Uterus (tissue), 4 donors: ENCODE results near the gene FBXO7. TPM values are rescaled to one million over a fixed set of nuclear protein-coding genes. Genes with fewer than 3 reads are reported as not detected.

ENCODE experiments used
- DNase-seq, 2 donors: peaks; one replicate each; pipeline ENCODE4 v3.0.0-alpha.2; 2019 to 2020
- H3K27ac ChIP-seq, 2 donors: fragments of 200-600 bp; sonication (generic); 1 replicate in 1 of 2; 2 replicates in 1 of 2; pipeline ENCODE4 v1.5.1; 2016 to 2018
- H3K27me3 ChIP-seq, 2 donors: fragments of 200-600 bp; sonication (generic); one replicate each; pipeline ENCODE4 v1.5.1; 2018 to 2019; ENCODE audit warnings: control low read depth in 1 of 2
- H3K36me3 ChIP-seq, 2 donors: fragments of 200-600 bp; sonication (generic); one replicate each; pipeline ENCODE4 v1.5.1; 2019; ENCODE audit warnings: control low read depth in 1 of 2
- H3K4me1 ChIP-seq, 2 donors: fragments of 200-600 bp; sonication (generic); one replicate each; pipeline ENCODE4 v1.5.1; 2018 to 2019; ENCODE audit warnings: control low read depth in 1 of 2
- H3K4me3 ChIP-seq, 2 donors: fragments of 200-600 bp; sonication (generic); 1 replicate in 1 of 2; 2 replicates in 1 of 2; pipeline ENCODE4 v1.5.1; 2018 to 2019; ENCODE audit warnings: mild to moderate bottlenecking in 1 of 2
- H3K9me3 ChIP-seq, 2 donors: fragments of 200-600 bp; sonication (generic); one replicate each; pipeline ENCODE4 v1.5.1; 2019; ENCODE audit warnings: control low read depth in 1 of 2
- POLR2A ChIP-seq, 2 donors: fragments of 450-650 bp; IDR thresholded peaks; one replicate each; pipeline ENCODE4 v1.6.1; 2016; ENCODE audit warnings: antibody characterized with exemption in 2 of 2, mild to moderate bottlenecking in 1 of 2, moderate library complexity in 1 of 2
- intact Hi-C: fragments of 100-400 bp; cut with DNase I; formaldehyde crosslinking; loops from one replicate; pipeline ENCODE4 v1.15.1; 2023; ENCODE audit warnings: low total_unique reads
- total RNA-seq, 4 donors: library from RNA; depleted of rRNA in 3 of 4; stranded (reverse); fragments of >200 nt in 3 of 4; gene quantifications; one replicate each; pipeline versions ENCODE4 v1.1.0 to v1.2.4, GENCODE V29; 2014 to 2023
- TF ChIP-seq, protein P1 (sequence below), 4 experiments: fragments of 200-600 bp in 2 of 4; fragments of 450-650 bp in 2 of 4; sonication (generic) in 2 of 4; IDR thresholded peaks; one replicate each; pipeline ENCODE4 v1.5.1; 2016 to 2019; ENCODE audit warnings: antibody characterized with exemption in 4 of 4, mild to moderate bottlenecking in 2 of 4, moderate library complexity in 1 of 4
- donor health status: DM: yes; HTN: yes; CAD: no.

Gene FBXO7
- total RNA-seq, 4 donors from 2014 or later = 78.2 to 90.2 (median 80.0) TPM

DNA sequence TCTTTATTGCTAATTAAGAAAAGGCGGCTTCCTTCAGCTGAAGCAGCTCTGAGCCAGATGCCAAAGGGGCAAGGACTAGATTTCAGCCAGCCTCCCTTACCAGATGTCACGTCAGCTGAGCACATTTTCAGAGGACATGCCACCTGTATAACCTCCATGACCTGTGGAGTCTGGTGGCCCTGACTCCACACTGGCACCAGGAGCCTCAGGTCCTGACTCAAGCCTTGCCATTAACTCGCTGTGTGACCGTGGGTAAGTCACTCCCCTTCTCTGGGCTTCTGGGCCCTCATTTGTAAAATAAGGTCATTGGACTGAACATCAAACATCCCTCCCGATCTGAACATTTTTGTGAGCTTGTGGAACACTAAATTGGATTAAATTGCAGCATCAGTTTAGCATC is 46.0 kb downstream of the FBXO7 start:
- no peaks in the 10 kb centered on the region for H3K36me3 ChIP-seq
- no peak for DNase-seq
- no peak for TF ChIP-seq POLR2A (IDR thresholded peaks at IDR 0.05)
- TF ChIP-seq, protein P1, sequence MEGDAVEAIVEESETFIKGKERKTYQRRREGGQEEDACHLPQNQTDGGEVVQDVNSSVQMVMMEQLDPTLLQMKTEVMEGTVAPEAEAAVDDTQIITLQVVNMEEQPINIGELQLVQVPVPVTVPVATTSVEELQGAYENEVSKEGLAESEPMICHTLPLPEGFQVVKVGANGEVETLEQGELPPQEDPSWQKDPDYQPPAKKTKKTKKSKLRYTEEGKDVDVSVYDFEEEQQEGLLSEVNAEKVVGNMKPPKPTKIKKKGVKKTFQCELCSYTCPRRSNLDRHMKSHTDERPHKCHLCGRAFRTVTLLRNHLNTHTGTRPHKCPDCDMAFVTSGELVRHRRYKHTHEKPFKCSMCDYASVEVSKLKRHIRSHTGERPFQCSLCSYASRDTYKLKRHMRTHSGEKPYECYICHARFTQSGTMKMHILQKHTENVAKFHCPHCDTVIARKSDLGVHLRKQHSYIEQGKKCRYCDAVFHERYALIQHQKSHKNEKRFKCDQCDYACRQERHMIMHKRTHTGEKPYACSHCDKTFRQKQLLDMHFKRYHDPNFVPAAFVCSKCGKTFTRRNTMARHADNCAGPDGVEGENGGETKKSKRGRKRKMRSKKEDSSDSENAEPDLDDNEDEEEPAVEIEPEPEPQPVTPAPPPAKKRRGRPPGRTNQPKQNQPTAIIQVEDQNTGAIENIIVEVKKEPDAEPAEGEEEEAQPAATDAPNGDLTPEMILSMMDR (IDR thresholded peaks at IDR 0.05) = no peak
- H3K4me3 ChIP-seq = no peak overlapping the region
- no peaks in the 10 kb centered on the region for H3K4me1 ChIP-seq
- H3K27me3 ChIP-seq = no peaks in the 10 kb centered on the region
- no peak overlapping the region for H3K27ac ChIP-seq
- no peaks in the 10 kb centered on the region for H3K9me3 ChIP-seq
- intact Hi-C loops = no loop called here

DNA sequence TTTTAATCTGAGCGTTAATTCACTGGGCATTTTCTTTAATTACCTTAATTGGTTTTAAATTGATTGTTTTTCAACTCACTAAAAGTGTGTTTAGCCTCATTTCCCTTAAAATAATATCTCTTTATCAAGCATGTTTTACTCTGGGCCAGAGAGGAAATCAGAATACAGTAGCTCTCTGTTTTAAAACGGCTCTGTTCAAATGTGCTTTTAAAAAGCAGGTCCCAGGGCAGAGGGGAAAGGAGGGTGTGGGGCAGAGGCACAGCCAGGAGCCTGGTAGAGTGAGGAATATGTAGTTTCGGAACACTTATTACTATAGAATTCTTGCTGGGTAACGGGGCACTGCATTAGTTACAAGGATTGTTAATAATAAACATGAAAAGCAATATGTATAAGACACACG is 47.6 kb downstream of the FBXO7 start:
- Histone ChIP-seq H3K27ac (no peak overlapping the region), H3K4me3 (no peak overlapping the region), H3K9me3 (no peaks in the 10 kb centered on the region), H3K4me1 (no peaks in the 10 kb centered on the region), H3K36me3 (no peaks in the 10 kb centered on the region), H3K27me3 (no peaks in the 10 kb centered on the region)
- TF ChIP-seq, protein P1 (IDR thresholded peaks at IDR 0.05) = no peak
- TF ChIP-seq POLR2A (IDR thresholded peaks at IDR 0.05) = no peak
- intact Hi-C loops = no loop called here
- DNase-seq = no peak

DNA sequence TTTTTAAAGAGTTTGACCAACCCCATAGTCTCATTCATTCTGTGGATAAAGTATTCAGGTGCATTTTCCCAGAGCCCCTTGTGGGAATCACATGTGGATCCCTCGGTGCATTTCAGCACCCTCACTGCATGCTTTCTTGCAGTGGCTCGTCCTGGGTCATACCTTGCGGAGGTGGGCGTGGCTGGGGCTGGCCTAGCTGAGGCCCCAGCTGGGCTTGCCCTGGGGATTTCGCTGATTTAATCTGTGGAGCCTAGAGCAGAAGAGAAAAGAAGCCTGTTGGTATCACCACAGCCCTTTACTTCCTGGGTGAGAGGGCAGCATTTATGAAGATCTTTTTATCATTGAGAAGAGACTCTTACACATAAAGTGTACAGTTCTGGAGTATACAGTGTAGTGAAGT is 53.1 kb downstream of the FBXO7 start:
- Histone ChIP-seq H3K4me1 (peaks cover 4 to 14% of the 10 kb centered on the region in 2 donors), H3K9me3 (no peaks in the 10 kb centered on the region), H3K27me3 (no peaks in the 10 kb centered on the region), H3K4me3 (no peak overlapping the region), H3K27ac (no peak overlapping the region), H3K36me3 (no peaks in the 10 kb centered on the region)
- no peak for TF ChIP-seq POLR2A (IDR thresholded peaks at IDR 0.05)
- TF ChIP-seq, protein P1 (IDR thresholded peaks at IDR 0.05) = no peak
- DNase-seq = no peak
- intact Hi-C loops = loop anchor here (2.0 to 5.0 kb wide), 2 partner anchors 269 to 475 kb away; no protein-coding TSS in a partner anchor

DNA sequence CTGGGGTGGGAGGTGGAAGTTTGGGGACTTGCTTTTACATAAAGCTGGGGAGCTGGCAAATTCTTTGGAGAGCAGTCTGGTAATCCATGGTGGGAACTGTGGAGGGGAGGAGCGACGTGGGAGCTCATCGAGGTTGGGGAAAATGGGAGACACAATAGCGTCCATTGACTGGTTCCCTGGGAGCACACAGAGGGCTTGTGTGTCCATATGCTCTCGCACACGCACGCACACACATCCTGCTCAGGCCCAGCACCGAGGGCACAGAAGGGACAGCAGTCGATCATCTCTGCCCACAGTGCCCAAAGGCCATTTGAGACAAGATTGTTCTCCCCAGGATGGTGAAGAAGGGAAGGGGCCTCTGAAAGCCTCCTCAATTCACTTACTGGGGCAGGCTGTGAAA is 53.7 kb downstream of the FBXO7 start:
- no peak for DNase-seq
- intact Hi-C loops = loop anchor here (2.0 to 5.0 kb wide), 2 partner anchors 268 to 474 kb away; no protein-coding TSS in a partner anchor
- Histone ChIP-seq H3K27ac (peak overlapping the region; percentile 77 to 80), H3K36me3 (no peaks in the 10 kb centered on the region), H3K9me3 (no peaks in the 10 kb centered on the region), H3K4me1 (peaks cover 4 to 14% of the 10 kb centered on the region in 2 donors), H3K27me3 (no peaks in the 10 kb centered on the region), H3K4me3 (no peak overlapping the region)
- no peak for TF ChIP-seq POLR2A (IDR thresholded peaks at IDR 0.05)
- TF ChIP-seq, protein P1 (IDR thresholded peaks at IDR 0.05) = no peak

DNA sequence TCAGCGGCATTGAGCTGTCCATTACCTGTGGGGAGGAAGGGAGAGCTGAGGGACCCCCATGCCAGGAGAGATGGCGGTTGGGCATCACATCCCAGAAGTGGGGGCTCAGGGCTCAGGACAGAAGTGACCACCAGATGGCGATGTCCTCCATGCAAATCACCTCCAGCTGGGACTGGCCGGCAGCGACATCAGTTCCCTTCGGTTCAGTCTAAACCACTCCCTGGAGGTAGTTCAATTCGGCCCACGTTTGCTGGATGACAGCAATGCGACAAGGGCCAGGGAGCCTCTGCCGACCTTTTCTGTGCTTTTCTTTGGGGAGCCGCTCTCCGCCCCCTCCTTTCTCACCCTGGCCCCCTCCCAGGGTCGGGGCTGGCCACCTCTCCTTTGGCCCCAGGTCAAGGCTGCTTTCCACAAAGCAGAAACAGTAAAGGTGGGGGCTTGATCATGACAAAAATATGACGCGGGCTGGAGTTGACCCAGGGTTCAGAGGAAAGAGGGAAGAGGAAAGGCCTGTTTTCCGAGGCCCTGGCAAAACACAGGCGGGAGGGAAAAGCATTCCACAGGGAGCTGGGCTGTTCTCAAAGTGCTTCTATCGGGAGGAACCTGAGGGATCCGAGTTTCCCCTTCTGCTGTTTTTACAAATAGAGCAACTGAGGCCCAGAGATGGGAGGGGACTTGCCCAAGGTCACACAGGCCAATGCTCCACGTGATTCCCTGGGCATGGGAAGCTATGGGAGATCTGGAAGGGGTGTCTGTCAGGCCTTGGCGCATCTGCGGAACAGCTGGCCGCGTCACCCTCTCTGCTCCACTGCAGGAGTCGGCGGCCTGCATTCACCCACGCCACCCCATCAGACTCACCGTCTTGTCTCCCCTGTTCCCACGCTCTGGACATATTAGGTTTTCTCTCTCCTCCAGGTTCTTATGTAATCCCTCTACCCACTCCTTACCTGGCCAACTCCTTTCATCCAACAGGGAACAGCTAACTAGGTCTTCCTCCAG is 54.7 kb downstream of the FBXO7 start:
- Histone ChIP-seq H3K27me3 (no peaks in the 10 kb centered on the region), H3K4me1 (peaks cover 4 to 16% of the 10 kb centered on the region in 2 donors), H3K9me3 (no peaks in the 10 kb centered on the region), H3K36me3 (no peaks in the 10 kb centered on the region), H3K4me3 (no peak overlapping the region), H3K27ac (peak overlapping the region; percentile 77 to 80)
- intact Hi-C loops = loop anchor here (2.0 to 5.0 kb wide), 2 partner anchors 268 to 473 kb away; no protein-coding TSS in a partner anchor
- TF ChIP-seq POLR2A (IDR thresholded peaks at IDR 0.05) = no peak
- TF ChIP-seq, protein P1 (IDR thresholded peaks at IDR 0.05) = peak; percentile 87 to 95 (median 93)
- peak; percentile 87 to 94 for DNase-seq
